ENCODE results near the gene TRIM33. TPM values are rescaled to one million over a fixed set of nuclear protein-coding genes. Genes with fewer than 3 reads are reported as not detected.

The TRIM33 gene
- polyA plus RNA-seq, 1 donor (not counting 4 experiments of a cell fraction or from before 2014, with no cell fraction given), result 26.4 TPM

- peaks cover 2% of the 10 kb centered on the region for H3K4me1 ChIP-seq (ENCODE audit: control insufficient read depth, extremely low read depth, insufficient read depth, low read length)
- no peak overlapping the region for H3K27ac ChIP-seq (ENCODE audit: control insufficient read depth, insufficient read depth, low read length)
- H2AFZ ChIP-seq (ENCODE audit: control insufficient read depth, low read length), result no peak overlapping the region
- no peak for FAIRE-seq
- H3K27me3 ChIP-seq (ENCODE audit: control insufficient read depth, extremely low read depth, insufficient read depth, low read length), result no peaks in the 10 kb centered on the region
- dilution Hi-C loops (cut with MboI; ENCODE audit: extremely low pct_ligation_motif_present, low sequenced_read_pairs), result no loop called here
- H3K36me3 ChIP-seq (ENCODE audit: control insufficient read depth in 2 of 2, extremely low read depth in 1 of 2, insufficient read depth in 2 of 2, low read length in 2 of 2), result no peaks in the 10 kb centered on the region
- H3K4me3 ChIP-seq (ENCODE audit: control insufficient read depth in 2 of 3, extremely low read depth in 1 of 3, insufficient read depth in 2 of 3, low read depth in 1 of 3, low read length in 3 of 3), result no peak overlapping the region
- H3K4me2 ChIP-seq (ENCODE audit: control insufficient read depth, extremely low read depth, insufficient read depth, low read depth, low read length), result no peak overlapping the region
- H3K9me1 ChIP-seq (ENCODE audit: control insufficient read depth, extremely low read depth, insufficient read depth, low read length), result no peaks in the 10 kb centered on the region
- H4K20me1 ChIP-seq (ENCODE audit: control insufficient read depth, extremely low read depth, insufficient read depth, low read length), result no peaks in the 10 kb centered on the region
- no peaks in the 10 kb centered on the region for H3K79me2 ChIP-seq (ENCODE audit: control insufficient read depth, insufficient read depth, low read length)
- no peak overlapping the region for H3K9ac ChIP-seq (ENCODE audit: control insufficient read depth, extremely low read depth, insufficient read depth, low read length)
- H3K9me3 ChIP-seq (ENCODE audit: control insufficient read depth, low read depth, low read length), result no peaks in the 10 kb centered on the region
- no peak for TF ChIP-seq CTCF (optimal IDR thresholded peaks at IDR 0.05 in 1 of 3, IDR thresholded peaks at IDR 0.05 in 1 of 3, conservative IDR thresholded peaks at IDR 0.05 in 1 of 3; ENCODE audit: extremely low read depth in 1 of 3, insufficient read depth in 2 of 3, low read length in 3 of 3)
- TF ChIP-seq EZH2 (IDR thresholded peaks at IDR 0.05; ENCODE audit: low read length), result no peak
- DNase-seq (ENCODE audit: low read depth, low spot score), result peak; percentile 28
These were observed 6.3 kb upstream of the TRIM33 start for GRCh38 chr1:114517348-114517747.

- no peak overlapping the region for H2AFZ ChIP-seq (ENCODE audit: control insufficient read depth, low read length)
- H3K9me1 ChIP-seq (ENCODE audit: control insufficient read depth, extremely low read depth, insufficient read depth, low read length), result no peaks in the 10 kb centered on the region
- H3K4me1 ChIP-seq (ENCODE audit: control insufficient read depth, extremely low read depth, insufficient read depth, low read length), result peaks cover 21% of the 10 kb centered on the region
- no peaks in the 10 kb centered on the region for H3K27me3 ChIP-seq (ENCODE audit: control insufficient read depth, extremely low read depth, insufficient read depth, low read length)
- dilution Hi-C loops (cut with MboI; ENCODE audit: extremely low pct_ligation_motif_present, low sequenced_read_pairs), result no loop called here
- no peak for TF ChIP-seq EZH2 (IDR thresholded peaks at IDR 0.05; ENCODE audit: low read length)
- TF ChIP-seq CTCF (optimal IDR thresholded peaks at IDR 0.05 in 1 of 3, IDR thresholded peaks at IDR 0.05 in 1 of 3, conservative IDR thresholded peaks at IDR 0.05 in 1 of 3; ENCODE audit: extremely low read depth in 1 of 3, insufficient read depth in 2 of 3, low read length in 3 of 3), result no peak
- no peak overlapping the region for H3K9ac ChIP-seq (ENCODE audit: control insufficient read depth, extremely low read depth, insufficient read depth, low read length)
- DNase-seq (ENCODE audit: low read depth, low spot score), result no peak
- H4K20me1 ChIP-seq (ENCODE audit: control insufficient read depth, extremely low read depth, insufficient read depth, low read length), result peaks cover 8% of the 10 kb centered on the region
- H3K36me3 ChIP-seq (ENCODE audit: control insufficient read depth in 2 of 2, extremely low read depth in 1 of 2, insufficient read depth in 2 of 2, low read length in 2 of 2), result no peaks in the 10 kb centered on the region
- H3K9me3 ChIP-seq (ENCODE audit: control insufficient read depth, low read depth, low read length), result no peaks in the 10 kb centered on the region
- H3K27ac ChIP-seq (ENCODE audit: control insufficient read depth, insufficient read depth, low read length), result no peak overlapping the region
- H3K4me2 ChIP-seq (ENCODE audit: control insufficient read depth, extremely low read depth, insufficient read depth, low read depth, low read length), result peak overlapping the region; percentile 91
- peaks cover 29% of the 10 kb centered on the region for H3K79me2 ChIP-seq (ENCODE audit: control insufficient read depth, insufficient read depth, low read length)
- H3K4me3 ChIP-seq (ENCODE audit: control insufficient read depth in 2 of 3, extremely low read depth in 1 of 3, insufficient read depth in 2 of 3, low read depth in 1 of 3, low read length in 3 of 3), result no peak overlapping the region
- no peak for FAIRE-seq
These were observed 1.7 kb upstream of the TRIM33 start for GRCh38 chr1:114512595-114513280.
